ENCODE results near the gene FEM1A. TPM values are rescaled to one million over a fixed set of nuclear protein-coding genes. Genes with fewer than 3 reads are reported as not detected.
A peak's percentile ranks its signal among the peaks of the same experiment; 100 is the strongest.
"Not testable (repeated sequence)": the region's sequence is repeated elsewhere in the genome, so short reads cannot be mapped to it uniquely, and the experiment has no call there.

The FEM1A gene
- 1 to 10 TPM; 1.4 to 3.3 (median 2.2) TPM for polyA plus RNA-seq (ENCODE audit: insufficient read length in 4 of 4)

DNA sequence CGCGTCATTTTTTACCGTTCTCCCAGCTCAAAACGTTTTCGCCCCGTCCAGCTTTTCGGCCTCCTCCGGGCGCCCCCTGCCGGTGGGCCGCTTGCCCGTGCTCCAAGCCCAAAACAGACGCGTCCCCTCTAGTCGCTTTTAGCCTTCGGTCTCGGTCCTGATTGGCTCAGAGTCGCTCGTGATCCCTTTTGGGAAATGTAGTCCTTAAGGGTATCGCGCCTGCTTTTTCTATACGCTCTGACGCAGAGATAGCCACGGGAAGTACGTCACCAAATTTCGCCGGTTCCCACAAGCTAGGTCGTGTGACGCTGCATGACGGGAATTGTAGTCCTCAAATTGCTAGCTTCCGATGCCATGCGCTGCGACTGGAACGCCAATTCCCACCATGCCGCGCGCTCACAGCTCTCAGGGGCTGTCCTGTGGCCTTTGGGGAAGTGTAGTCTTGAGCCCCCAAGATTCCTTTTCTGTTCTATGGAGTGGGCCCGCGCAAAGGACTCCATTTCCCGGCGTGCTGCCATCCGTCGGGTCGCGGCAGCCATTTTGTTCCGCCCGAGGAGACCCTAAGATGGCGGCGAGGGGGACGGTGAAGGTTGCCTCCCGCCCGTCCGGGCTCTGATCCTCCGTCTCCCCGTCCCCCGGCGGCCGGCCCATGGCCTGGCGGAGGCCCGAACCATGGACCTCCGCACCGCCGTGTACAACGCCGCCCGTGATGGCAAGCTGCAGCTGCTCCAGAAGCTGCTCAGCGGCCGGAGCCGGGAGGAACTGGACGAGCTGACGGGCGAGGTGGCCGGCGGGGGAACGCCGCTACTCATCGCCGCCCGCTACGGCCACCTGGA lies at the start of gene FEM1A:
Gene FEM1A, plus strand, starts transcription at position 552 of the 836 bp plus-strand sequence. Its CDS starts 121 bp downstream, at position 673.
- peak; percentile 100 for DNase-seq (ENCODE audit: low read depth in 4 of 4, low spot score in 2 of 4)

- DNase-seq (ENCODE audit: low read depth in 4 of 4, low spot score in 2 of 4) = no peak
These were observed 48.5 kb upstream of the FEM1A start for GRCh38 chr19:4742723-4743646.

GRCh38 chr19:4744451-4745174 lies 46.9 kb upstream of the FEM1A start:
- no peak for DNase-seq (ENCODE audit: low read depth in 4 of 4, low spot score in 2 of 4)

- DNase-seq (ENCODE audit: low read depth in 4 of 4, low spot score in 2 of 4) = not testable (repeated sequence)
These were observed 46.4 kb upstream of the FEM1A start for GRCh38 chr19:4745175-4745574.

GRCh38 chr19:4745986-4746385 lies 45.5 kb upstream of the FEM1A start:
- DNase-seq (ENCODE audit: low read depth in 4 of 4, low spot score in 2 of 4) = no peak

DNA sequence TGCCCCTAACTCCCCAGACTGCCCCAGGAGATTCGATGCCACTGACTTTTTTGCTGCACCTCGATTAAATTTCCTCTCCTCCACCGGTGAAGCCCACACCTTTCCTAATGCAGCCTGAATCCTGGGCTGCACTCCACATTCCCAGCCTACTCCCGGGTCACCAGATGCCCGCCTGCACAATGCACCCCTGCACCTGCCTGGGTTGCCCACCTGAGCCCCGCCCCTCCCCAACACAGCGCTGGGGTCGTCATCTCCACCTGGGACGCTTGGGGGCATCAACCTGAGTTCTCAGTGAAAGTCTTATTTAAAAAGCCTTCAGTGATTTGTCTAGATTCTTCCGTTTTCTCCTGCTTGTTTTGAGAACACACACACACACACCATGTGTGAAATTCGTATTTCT lies 43.3 kb upstream of the FEM1A start:
- no peak for DNase-seq (ENCODE audit: low read depth in 4 of 4, low spot score in 2 of 4)

DNA sequence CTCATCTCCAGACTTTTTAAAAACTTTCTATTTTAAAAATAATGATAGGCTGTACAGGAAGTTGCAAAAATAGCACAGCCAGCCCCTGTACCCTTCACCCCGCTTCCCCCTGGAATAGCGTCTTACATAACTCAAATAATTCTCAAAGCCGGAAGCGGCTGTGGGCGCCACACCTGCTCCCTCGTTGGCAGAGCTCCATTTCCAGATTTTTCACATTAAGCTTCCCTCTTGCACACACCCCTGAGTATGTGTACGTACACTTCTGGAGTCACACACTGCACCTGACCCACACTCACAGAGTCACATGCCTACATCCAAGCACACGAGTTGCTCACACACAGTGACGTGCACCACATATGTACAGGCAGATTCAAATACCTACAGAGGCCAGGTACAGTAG lies 42.9 kb upstream of the FEM1A start:
- no peak for DNase-seq (ENCODE audit: low read depth in 4 of 4, low spot score in 2 of 4)

DNA sequence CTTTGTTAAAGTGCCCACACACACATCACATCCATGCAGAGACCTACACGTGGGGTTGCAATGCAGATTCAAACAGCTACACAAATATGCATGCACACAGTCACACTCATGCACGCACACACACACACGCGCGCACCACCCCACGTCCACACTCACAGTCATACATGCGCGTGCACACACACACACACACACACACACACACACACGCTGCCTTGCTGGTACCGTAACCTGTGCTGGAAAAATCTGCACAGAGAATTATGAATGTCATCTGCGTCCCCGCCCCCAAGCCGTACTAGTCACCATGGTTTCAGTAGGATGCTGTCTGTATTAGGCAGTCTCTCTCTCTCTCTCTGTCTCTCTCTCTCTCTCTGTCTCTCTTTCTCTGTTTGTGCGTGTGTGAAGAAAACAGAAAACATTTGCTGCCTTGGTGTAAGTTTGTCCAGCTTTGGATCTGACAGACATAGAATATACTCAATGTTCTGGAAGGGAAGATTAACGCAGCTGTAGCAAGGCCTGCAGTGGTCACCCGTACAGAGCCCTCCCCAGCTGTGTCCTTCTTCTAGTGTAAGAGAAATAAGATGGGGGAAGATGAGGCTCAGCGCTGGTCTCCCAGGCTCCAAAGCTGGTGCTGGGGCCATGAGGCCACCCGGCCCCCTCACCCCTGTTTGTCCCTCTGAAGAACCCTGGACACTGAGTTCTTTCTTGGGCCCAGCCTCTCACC lies 41.5 kb upstream of the FEM1A start:
- no peak for DNase-seq (ENCODE audit: low read depth in 4 of 4, low spot score in 2 of 4)

DNA sequence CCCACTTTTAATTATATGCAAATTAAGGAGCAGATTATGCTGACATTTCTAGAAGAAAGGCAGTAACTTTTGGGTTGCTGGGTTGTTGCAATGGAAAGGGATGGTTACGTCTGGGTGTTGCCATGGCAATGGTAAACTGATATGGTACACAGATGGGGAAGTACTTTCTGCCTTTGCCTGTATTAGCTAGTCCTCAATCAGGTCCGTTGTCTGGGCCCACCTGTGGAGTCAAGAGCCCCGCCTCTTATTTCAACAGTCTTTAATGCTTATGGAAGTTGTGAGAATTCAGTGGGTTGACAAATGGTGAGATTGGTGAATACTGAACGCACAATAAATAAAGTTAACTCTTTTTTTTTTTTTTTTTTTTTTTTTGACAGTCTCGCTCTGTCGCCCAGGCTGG lies 37.3 kb upstream of the FEM1A start:
- no peak for DNase-seq (ENCODE audit: low read depth in 4 of 4, low spot score in 2 of 4)

GRCh38 chr19:4755459-4755858 lies 36.1 kb upstream of the FEM1A start:
- no peak for DNase-seq (ENCODE audit: low read depth in 4 of 4, low spot score in 2 of 4)

- no peak for DNase-seq (ENCODE audit: low read depth in 4 of 4, low spot score in 2 of 4)
These were observed 33.5 kb upstream of the FEM1A start for GRCh38 chr19:4758082-4758481.

DNA sequence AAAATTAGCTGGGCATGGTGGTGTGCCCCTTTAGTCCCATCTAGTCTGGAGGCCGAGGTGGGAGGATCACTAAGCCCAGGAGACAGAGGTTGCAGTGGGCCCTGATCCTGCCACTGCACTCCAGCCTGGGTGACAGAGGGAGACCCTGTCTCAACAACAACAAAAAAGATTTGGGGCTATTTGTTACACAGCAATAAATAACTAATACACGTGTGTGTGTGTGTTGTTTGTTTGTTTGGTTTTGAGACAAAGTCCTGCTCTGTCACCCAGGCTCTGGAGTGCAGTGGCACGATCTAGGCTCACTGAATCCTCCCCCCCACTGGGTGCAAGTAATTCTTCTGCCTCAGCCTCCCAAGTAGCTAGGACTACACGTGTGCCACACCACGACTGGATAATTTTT lies 32.9 kb upstream of the FEM1A start:
- DNase-seq (ENCODE audit: low read depth in 4 of 4, low spot score in 2 of 4) = no peak

DNA sequence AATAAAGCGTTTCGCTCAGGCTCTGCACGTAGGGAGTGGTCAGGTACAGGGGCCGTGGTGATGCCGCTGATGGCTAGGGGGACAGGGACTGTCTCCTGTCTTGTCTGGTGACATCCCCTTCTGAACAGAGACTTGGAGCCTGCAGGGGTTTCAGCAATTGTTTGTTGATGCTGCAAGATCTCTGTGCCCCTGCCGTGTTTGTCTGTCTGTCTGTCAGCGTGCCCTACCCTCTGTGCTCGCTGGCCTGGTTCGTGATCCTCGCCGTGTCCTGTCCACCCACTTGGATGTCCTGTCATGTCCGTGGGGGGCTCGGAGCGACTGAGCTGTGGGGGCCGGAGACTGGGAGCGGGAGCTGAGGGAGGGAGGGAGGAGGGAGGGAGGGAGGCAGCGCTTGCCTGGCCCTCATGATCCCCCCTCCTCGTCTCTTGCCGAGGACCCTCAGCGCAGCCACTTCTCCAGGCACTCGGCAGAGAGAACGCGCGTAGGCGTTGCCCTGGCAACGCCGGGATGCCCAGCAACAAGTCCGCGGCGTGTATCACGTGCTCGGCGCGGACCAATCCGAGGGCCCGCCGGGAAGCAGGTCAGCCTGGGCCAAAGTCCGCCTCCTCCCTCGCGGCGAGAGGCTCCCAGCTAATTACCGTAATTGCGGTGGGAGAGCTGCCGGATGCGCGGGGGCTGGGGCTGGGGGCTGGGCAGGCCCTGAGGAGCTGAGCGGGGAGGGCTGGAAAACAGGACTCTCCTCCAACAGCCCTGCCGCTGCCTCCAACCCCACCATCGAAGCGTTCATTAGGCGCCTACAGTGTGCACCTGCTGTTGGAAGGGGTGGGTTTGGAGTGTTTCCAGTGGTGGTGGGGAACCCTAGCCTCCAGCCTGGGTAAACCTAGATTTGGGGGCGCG lies 31.9 kb upstream of the FEM1A start:
- peak; percentile 43 to 90 (median 80) for DNase-seq (ENCODE audit: low read depth in 4 of 4, low spot score in 2 of 4)

DNA sequence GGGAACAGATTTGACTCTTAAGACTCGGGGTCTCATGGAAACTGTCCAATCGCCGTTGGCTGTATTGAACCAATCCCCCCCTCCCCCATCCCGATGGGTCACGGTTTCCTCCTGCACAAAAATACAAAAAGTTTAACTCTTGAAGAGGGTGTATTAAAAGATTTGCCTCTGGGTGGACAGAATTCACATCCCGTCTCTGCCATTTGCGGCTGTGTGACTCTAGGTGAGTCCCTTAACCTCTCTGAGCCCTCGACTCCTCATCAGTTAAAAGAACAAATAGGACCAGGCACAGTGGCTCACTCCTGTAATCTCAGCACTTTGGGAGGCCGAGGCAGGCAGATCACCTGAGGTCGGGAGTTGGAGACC lies 31.3 kb upstream of the FEM1A start:
- no peak for DNase-seq (ENCODE audit: low read depth in 4 of 4, low spot score in 2 of 4)

DNA sequence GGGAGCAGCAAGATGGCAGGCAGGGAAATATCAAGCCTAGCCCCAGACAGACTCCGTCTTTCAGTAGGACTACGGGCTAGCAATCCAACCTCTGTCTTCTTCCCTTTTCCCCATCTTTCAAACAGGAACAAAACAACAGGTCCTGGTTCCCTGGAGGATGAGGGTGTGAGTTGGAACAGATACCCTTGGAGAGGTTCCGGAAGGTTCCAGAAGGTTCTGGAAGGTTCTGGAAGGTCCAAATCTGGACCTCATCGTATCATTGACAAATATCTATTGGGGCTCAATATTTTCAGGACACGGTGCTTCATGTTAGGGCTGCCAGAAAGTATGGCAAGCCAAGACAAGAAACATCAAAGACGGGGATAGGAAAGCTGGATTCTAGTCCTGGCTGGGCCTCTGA lies 28.5 kb upstream of the FEM1A start:
- DNase-seq (ENCODE audit: low read depth in 4 of 4, low spot score in 2 of 4) = no peak

DNA sequence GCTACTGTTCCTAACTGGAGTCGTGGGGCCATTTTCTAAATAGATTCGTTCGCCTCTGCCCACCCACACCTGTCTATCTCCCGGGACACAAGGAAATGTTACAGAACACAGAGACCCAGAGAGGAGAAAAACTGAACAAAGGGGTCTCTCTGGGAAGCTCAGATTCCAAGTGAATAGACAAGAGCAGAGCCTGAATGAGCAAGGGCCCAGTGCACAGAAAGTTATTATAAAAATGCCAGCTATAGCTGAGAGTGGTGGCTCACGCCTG lies 27.2 kb upstream of the FEM1A start:
- no peak for DNase-seq (ENCODE audit: low read depth in 4 of 4, low spot score in 2 of 4)

DNA sequence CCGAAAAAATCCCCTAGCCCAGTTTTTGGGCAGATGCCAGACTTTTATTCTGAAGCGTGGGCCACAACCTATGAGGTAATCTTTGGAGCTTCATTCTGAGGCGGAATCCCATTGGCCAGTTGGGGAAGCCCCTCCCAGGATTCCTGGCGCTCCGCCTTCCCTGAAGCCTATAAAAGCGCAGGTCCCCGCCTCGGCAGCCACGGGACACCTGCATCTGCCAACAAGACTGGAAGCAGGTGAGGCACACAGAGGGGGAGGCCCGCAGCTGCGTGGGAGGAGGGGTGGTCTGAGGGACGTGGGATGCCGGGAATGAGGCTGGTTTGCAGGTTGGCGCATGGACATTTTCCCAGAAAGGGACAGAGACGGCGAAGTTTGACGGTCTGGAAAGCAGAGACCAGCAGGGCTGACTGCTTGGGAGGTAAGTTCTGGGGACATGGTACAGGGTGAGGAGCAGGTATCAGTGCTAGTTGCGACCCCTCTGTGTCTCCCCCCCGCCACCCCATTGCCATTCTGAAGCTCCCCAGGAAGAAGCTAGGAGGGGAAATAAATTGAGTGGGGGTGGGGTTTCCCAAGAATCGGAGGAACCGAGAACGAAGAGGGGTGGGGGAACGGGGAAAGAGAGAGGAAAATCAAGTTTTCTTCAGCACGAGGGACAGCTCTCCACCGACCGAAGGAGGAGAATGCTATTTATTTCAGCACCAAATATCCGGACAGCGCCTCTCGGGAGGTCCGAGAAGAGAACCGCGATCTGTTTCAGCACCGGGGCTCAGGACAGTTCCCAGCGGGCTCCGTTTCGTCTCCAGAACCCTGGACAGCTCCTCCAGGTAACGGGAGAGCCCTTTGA lies 22.4 kb upstream of the FEM1A start:
- DNase-seq (ENCODE audit: low read depth in 4 of 4, low spot score in 2 of 4) = peak; percentile 85 to 94 (median 88)

GRCh38 chr19:4772566-4772965 lies 19.0 kb upstream of the FEM1A start:
- DNase-seq (ENCODE audit: low read depth in 4 of 4, low spot score in 2 of 4) = no peak

Measured in left renal cortex interstitium (tissue), 4 donors.